ENCODE measurements around the gene BZW2.

Gene BZW2

GRCh38 chr7:16645593-16646471 is at the start of gene BZW2, which contains the start of gene ANKMY2:
Gene BZW2 (plus strand): TSS chr7:16646181. CDS start chr7:16665444, 19,263 bp downstream.
Gene ANKMY2 (minus strand): TSS chr7:16645754. CDS start chr7:16645573, 181 bp downstream.
- DNase-seq, result peak; percentile 91

GRCh38 chr7:16598015-16598414 is 48.0 kb upstream of the BZW2 start:
- no peak for DNase-seq

- no peak for DNase-seq
These were observed 46.1 kb upstream of the BZW2 start for GRCh38 chr7:16599860-16600259.

- DNase-seq, result no peak
These were observed 42.3 kb upstream of the BZW2 start for GRCh38 chr7:16603633-16604032.

GRCh38 chr7:16604054-16604453 is 41.9 kb upstream of the BZW2 start:
- DNase-seq, result no peak

GRCh38 chr7:16606704-16607103 is 39.3 kb upstream of the BZW2 start:
- no peak for DNase-seq

GRCh38 chr7:16609842-16610450 is 36.0 kb upstream of the BZW2 start:
- DNase-seq, result no peak

GRCh38 chr7:16611711-16612110 is 34.3 kb upstream of the BZW2 start:
- DNase-seq, result no peak

- no peak for DNase-seq
These were observed 30.8 kb upstream of the BZW2 start for GRCh38 chr7:16615228-16615627.

GRCh38 chr7:16616122-16616521 is 29.9 kb upstream of the BZW2 start:
- DNase-seq, result no peak

GRCh38 chr7:16616542-16616941 is 29.4 kb upstream of the BZW2 start:
- DNase-seq, result no peak

GRCh38 chr7:16619979-16620408 is 26.0 kb upstream of the BZW2 start:
- no peak for DNase-seq

- DNase-seq, result no peak
These were observed 19.6 kb upstream of the BZW2 start for GRCh38 chr7:16626388-16626787.

GRCh38 chr7:16627236-16627635 is 18.7 kb upstream of the BZW2 start:
- DNase-seq, result no peak

GRCh38 chr7:16630654-16631053 is 15.3 kb upstream of the BZW2 start:
- no peak for DNase-seq

GRCh38 chr7:16634271-16634738 is 11.7 kb upstream of the BZW2 start:
- no peak for DNase-seq

- DNase-seq, result no peak
These were observed 9.4 kb upstream of the BZW2 start for GRCh38 chr7:16636555-16637101.

- no peak for DNase-seq
These were observed 8.6 kb upstream of the BZW2 start for GRCh38 chr7:16637379-16637778.

- no peak for DNase-seq
These were observed 7.4 kb upstream of the BZW2 start for GRCh38 chr7:16638282-16639280.

- DNase-seq, result no peak
These were observed 1.8 kb upstream of the BZW2 start for GRCh38 chr7:16644157-16644556.

GRCh38 chr7:16644636-16645592 is 1.1 kb upstream of the BZW2 start:
- DNase-seq, result no peak

All from amniotic stem cell (primary cell).